NCI-H1694 treated with DMSO at 0.1 percent for 48 hours (cell line): ENCODE data around the gene DHRSX.
"Not testable (repeated sequence)": the region's sequence is repeated elsewhere in the genome, so short reads cannot be mapped to it uniquely, and the experiment has no call there.

Source experiments
- DNase-seq: peaks from one replicate; lab custom pipeline; 2025; lab: John Stamatoyannopoulos, UW

The DHRSX gene

DNA sequence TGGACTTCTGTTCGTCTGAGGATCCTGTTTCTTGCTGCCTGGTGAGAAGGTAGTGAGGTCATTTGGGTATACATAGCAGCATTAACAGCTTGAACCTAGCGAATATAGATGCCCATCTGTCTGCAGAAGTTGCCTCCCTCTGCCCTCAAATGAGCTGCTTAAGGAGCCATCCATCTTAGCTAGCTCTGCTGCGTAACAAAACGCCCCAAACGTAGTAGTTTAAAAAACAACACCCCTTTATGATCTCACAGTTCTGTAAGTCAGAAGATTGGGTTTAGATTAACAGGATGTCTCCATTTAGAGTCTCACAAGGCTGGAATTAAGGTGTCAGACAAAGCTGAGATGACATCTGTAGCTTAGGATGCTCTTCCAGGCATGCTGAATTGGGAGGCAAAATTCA, 185.3 kb downstream of the DHRSX start:
- no peak for DNase-seq

DNA sequence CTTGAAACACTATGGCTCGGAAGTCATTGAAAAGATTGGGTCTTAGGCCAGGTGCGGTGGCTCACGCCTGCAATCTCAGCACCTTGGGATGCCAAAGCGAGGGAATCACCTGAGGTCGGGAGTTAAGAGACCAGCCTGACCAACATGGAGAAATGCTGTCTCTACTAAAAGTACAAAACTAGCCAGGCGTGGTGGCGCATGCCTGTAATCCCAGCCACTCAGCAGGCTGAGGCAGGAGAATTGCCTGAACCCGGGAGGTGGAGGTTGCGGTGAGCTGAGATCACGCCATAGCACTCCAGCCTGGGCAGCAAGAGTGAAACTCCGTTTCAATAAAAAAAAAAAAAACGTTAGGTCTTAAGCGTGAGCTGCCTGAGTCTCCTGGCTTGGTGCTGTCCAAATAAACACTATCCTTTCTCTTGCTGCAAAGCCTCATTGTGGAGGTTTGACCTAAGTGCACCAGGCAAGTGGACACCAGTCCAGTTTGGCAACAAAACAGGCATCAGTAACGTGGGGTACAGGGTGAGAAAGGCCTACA, 185.9 kb downstream of the DHRSX start:
- DNase-seq, result no peak

DNA sequence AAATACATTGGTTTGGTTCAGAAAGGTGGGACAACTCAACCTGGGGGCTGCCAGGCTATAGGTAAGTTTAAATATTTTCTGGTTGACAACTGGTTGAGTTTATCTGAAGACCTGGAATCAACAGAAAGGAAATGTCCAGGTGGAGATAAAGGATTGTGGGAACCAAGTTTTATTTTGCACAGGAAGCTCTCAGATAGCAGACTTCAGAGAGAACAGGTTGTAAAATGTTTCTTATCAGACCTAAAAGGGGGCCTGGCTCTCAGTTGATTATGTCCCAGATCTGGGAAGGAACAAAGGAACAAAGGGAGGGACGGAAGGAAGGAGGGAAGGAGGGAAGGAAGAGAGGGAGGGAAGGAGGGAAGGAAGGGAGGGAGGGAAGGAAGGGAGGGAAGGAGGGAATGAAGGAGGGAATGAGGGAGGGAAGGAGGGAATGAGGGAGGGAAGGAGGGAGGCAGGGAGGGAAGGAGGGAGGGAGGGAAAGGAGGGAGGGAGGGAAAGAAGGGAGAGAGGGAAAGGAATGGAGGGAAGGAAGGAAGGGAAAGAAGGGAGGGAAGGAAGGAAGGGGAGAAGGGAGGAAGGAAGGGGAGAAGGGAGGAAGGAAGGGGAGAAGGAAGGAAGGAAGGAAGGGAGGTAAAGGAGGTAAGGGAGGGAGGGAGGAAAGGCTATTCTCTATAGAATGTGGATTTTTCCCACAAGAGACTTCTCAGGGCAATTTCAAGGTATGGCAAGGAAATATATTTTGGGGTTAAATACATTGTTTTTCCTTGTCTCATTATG, 186.7 kb downstream of the DHRSX start:
- no peak for DNase-seq

DNA sequence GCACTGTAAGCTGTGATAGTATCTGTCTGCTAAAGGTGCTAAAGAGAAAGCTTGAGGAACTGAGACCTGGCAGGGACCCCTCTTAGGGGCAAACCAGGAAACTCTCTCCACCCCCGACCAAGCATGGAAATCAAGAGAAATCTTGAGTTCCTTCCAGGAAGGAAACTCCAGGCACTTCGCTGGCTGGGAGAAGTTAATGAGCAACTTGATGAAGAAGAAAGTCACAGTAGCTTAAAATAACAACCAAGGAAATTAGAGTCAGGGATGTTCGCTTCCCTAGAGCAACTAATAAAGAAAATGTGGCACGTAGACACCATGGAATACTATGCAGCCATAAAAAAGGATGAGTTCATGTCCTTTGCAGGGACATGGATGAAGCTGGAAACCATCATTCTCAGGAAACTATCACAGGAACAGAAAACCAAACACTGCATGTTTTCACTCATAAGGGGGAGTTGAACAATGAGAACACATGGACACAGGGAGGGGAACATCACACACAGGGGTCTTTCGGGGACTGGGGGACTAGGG, 188.7 kb downstream of the DHRSX start:
- not testable (repeated sequence) for DNase-seq

DNA sequence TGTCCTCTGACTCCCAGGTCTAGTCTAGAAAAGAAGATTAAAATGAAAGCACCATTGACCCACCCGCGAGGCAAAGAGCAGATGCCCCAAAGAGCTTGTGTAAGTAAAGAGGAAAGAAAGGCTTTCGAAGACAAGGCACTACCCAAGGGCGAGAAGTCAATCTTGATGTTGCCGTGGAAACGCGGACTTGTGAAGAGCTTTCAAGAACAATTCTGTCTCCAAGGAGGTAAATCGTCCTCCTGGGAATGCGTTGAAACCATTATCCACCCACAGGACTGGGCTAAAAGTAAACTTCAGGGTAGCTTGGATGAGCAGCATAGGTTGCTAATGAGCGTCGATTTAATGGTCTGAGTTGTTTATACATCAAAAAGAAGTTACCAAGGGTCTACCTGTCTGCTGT, 189.3 kb downstream of the DHRSX start:
- no peak for DNase-seq

DNA sequence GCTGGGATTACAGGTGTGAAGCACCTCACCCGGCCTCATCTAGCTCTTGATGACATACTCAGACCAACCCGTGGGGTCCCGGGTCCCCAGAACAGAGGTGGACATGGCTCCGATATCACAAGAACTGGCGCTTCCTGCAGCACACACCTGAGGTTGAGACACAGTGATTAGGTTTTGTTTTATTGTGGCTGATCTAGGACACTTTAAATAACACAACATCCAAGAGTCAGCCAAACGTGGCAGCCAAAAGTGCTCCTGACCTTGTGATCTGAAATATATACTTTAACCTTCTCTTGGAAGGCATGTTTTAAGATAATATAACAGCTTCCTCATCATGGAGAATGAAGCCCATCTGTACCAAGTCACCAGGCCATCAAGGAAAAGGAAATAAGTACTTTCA, 198.9 kb downstream of the DHRSX start:
- DNase-seq, result no peak

DNA sequence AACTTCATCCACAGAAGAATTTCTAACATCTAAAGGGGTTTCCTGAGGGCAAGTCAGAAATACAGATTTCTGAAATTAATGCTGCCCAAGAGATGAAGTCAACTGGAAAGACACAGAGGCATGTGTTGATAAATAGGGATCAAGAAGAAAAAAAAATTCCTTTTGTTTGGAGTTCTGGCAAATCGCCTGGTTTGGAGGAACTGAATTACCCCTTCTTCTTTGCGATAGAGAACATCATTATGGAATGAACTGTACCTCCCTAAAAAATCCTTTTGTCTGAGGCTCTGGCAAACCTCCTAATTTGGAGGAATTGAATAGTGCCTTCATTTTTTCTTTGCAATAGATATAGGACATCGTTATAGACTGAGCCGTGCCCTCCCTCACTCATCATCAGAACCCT, 200.9 kb downstream of the DHRSX start:
- no peak for DNase-seq

DNA sequence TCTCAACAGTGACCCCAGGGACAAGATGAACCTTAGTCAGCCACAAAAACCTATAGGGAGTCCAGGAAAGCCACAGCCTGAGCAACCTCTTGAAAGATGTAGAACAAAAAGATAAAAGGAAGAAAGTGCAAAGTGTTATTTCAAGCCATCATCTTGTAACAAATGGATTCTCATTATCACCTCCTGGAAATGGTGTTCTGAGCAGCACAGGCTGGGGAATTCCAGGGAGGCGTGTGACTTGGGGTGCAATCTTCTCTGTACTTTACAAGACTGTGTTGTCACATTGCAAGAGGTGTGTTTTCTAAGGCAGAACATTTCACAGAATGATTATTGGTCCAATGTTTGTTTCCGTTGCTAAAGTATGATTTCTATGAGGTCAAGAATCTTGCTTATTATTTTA, 214.0 kb downstream of the DHRSX start:
- no peak for DNase-seq

DNA sequence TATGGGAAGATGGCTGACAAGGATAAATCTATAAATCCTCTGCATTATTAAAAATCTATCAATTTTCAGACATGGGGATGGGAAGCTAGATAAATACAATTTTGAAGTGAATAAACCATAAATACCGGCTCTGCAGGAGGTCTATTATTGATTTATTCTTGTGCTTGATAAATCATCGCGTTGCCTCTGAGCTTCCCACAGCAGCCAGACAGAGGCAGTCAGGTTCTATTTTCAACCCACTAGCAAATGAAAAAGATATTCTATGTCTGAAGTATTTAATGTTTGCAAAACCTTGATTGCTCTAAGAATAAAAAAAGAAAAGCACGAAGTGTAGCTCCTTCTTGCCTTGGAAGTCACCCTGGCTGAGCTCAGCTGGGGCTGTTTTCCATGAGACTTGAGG, 216.2 kb downstream of the DHRSX start:
- no peak for DNase-seq

DNA sequence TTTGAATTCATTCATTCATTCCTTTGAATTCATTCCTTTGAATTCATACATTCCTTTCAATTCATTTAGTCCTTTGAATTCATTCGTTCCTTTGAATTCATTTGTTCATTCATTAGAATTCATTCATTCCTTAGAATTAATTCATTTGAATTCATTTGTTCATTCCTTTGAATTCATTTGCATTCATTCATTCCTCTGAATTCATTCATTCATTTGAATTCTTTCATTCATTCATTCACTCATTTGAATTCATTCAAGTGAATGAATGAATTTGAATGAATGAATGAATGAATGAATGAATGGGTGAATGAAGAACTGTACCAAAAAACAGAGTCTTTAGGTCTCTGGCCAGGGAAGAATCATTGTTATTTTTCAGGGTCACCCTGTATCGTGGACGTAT, 216.6 kb downstream of the DHRSX start:
- DNase-seq, result no peak

DNA sequence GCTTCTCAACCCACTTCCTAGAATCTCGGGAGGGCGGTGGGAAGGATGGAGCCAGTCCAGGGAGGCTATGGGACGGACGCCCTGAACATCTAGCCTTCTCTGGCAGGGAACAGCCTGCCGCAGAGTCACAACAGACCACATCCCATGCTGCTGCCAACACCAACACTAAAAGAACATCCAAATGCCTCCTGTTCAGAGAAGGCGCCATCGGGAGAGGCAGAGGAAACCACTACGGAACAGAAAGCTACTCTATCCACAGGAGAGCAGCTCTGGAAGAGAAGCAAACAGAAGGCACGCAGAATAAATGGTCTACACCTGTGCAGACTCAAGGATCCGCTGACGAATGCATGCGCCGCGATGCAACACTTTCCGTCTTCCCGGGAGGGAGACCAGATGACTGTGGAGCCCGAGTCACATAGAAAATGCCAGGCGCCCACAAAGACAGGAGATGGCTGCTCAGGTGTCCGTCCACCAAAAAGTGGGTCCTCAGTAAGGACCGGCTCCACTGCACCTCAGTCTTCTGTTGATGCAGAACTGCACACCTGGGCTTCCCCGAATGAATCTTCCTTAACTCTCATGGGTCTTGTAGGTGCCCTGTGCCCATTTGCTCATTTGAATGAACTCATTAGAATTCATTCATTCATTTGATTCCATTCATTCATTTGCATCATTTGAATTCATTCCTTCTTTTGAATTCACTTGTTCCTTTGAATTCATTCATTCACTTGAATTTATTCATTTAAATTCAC, 217.5 kb downstream of the DHRSX start:
- DNase-seq, result no peak

DNA sequence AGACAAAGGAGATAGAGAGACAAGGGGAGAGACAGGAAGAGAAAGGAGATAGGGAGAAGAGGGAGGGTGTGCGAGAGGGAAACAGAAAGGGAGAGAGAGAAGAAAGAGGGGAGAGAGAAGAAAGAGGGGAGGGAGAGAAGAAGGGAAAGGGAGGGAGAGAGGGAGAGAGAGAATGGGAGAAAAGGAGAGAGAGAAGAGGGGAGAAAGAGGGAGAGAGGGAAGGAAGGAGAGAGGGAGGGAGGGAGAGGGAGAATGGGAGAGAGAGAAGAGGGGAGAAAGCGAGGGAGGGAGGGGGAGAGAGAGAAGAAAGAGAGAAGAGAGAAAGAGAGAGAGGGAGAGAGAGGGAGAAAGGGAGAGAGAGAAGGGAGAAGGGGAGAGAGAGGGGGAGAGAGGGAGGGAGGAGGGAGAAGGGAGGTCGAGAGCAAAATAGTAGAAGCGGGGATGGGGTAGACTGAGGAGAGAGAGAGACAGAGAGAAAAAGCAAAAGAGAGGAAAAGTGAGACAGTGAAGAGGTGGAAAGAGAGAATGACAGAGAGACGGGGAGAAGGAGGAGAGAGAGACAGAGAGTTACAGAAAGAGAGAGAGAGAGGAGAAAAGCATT, 218.2 kb downstream of the DHRSX start:
- no peak for DNase-seq

DNA sequence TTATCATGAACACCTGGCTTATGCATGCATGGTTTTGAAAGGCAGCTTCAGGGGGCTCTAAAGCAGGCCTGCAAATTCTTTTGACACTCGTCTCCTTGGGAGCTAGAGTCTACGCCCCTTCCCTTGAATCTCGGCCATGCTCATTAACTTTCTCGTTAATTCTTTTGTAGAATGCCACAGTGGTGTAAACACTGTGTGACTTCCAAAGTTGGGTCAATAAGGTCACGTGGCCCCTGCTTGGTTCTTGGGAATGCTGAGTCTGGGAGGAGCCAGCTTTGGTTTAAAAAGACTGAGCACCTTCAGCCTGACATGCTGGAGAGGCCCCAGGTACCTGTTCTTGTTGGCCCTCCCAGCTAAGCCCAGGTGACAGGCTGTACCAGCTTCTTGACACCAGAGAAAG, 228.4 kb downstream of the DHRSX start:
- DNase-seq, result no peak

DNA sequence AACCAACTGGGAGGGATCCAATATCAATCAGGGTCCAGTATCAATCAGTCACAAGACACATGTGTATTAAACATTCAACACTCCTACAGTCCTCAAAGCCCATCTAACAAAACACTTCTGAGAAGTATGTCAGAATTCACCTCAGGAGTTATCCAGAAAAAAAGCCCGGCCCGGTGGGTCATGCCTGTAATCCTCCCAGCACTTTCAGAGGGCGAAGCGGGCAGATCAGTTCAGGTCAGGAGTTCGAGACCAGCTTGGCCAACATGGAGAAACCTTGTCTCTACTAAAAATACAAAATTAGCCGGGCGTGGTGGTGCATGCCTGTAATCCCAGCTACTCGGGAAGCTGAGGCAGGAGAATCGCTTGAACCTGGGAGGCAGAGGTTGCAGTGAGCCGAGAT, 229.2 kb downstream of the DHRSX start:
- DNase-seq, result not testable (repeated sequence)

DNA sequence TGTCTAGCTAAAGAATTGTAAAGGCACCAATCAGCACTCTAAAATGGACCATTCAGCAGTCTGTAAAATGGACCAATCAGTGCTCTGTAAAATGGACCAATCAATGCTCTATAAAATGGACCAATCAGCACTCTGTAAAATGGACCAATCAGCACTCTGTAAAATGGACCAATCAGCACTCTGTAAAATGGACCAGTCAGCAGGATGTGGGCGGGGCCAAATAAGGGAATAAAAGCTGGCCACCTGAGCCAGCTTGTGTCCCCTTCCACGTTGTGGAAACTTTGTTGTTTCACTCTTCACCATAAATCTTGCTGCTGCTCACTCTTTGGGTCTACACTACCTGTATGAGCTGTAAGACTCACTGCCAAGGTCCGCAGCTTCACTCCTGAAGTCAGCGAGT, 230.0 kb downstream of the DHRSX start:
- not testable (repeated sequence) for DNase-seq

DNA sequence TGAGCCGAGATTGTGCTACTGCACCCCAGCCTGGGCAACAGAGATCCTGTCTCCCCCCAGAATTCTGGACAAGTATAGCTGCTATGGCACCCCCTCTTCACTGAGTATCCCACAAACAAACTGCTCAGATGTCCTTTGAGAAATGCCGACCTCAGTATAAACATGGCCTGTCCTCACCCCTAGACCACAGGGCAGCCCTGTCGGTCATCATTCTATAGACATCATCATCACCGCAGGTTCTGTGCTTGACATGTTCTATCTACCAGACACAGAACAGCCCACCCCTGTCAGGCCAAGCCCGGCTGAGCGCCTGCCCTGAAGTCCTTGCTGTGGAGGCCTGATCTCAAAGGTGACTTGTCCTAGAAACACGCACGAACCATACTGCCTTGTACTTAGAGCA, 232.9 kb downstream of the DHRSX start:
- DNase-seq, result no peak

DNA sequence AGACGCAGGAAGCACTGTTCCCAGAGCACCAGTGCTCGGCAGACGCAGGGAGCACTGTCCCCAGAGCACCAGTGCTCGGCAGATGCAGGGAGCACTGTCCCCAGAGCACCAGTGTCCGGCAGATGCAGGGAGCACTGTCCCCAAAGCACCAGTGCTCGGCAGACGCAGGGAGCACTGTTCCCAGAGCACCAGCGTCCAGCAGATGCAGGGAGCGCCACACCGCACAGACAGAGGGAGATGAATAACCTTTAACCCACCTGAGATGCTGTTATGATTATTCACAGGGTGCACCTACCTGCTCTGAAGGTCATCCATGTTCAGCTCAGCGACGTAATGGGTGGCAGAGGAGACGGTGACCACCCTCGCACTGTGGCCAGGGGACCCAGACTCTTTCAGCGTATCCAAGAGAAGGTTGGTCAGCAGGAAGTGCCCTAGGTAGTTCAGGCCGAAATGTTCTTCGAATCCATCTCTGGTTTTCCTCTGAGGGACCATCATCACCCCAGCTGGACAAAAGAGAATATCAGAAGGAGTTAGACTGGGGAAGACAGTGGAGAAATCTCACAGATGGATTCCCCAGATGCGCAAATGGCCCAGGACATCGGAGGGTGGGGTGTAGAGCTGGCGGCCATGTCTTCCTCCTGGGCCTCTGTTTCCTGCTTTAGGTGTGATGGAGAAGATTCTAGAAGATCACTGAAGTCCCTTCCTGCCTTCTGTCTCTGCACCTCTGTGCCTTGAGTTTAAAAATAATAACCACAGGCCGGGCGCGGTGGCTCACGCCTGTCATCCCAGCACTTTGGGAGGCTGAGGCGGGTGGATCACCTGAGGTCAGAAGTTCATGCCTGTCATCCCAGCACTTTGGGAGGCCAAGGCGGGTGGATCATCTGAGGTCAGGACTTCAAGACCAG, 234.1 kb downstream of the DHRSX start:
- DNase-seq, result no peak

DNA sequence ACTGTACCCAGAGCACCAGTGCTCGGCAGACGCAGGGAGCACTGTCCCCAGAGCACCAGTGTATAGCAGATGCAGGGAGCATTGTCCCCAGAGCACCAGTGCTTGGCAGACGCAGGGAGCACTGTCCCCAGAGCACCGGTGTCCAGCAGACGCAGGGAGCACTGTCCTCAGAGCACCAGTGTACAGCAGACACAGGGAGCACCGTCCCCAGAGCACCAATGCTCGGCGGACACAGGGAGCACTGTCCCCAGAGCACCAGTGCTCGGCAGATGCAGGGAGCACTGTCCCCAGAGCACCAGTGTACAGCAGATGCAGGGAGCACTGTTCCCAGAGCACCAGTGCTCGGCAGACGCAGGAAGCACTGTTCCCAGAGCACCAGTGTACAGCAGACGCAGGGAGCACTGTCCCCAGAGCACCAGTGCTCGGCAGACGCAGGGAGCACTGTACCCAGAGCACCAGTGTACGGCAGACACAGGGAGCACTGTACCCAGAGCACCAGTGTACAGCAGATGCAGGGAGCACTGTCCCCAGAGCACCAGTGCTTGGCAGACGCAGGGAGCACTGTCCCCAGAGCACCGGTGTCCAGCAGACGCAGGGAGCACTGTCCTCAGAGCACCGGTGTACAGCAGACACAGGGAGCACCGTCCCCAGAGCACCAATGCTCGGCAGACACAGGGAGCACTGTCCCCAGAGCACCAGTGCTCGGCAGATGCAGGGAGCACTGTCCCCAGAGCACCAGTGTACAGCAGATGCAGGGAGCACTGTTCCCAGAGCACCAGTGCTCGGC, 234.9 kb downstream of the DHRSX start:
- DNase-seq, result not testable (repeated sequence)

DNA sequence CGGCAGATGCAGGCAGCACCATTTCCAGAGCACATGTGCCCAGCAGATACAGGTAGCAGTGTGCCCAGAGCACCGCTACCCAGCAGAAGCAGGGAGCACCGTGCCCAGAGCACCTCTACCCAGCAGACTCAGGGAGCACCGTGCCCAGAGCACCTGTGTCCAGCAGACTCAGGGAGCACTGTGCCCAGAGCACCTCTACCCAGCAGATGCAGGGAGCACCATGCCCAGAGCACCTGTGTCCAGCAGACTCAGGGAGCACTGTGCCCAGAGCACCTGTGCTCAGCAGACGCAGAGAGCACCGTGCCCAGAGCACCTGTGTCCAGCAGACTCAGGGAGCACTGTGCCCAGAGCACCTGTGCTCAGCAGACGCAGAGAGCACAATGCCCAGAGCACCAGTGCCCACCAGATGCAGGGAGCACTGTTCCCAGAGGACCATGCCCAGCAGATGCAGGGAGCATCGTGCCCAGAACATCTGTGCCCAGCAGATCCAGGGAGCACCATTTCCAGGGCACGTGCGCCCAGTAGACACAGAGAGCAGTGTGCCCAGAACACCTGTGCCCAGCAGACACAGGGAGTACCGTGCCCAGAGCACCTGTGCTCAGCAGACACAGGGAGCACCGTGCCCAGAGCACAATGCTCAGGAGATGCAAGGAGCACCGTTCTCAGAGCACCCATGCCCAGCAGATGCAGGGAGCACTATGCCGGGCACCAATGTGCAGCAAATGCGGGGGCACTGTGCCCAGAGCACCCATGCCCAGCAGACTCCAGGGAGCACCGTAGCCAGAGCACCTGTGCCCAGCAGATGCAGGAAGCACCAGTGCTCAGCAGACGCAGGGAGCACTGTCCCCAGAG, 236.4 kb downstream of the DHRSX start:
- DNase-seq, result no peak

DNA sequence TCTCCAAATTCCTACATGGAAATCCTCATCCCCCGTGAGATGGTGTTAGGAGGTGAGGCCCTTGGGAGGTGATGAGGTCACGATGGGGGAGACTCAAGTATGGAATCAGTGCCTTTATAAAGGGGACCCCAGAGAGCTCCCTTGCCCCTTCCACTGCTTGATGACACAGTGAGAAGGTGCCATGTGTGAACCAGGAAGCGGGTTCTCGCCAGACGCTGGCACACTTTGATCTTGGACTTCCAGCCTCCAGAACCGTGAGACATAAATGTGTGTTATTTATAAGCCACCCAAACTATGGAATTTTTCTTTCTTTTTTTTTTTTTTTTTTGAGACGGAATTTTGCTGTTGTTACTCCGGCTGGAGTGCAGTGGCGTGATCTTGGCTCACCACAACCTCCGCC, 237.6 kb downstream of the DHRSX start:
- DNase-seq, result no peak
